A673 (cell line): ENCODE results near the gene GSE1.

Experiments
- EZH2 ChIP-seq: fragments of 200-600 bp; sonication (generic); IDR thresholded peaks from 2 replicates; pipeline ENCODE4 v1.6.1; 2017; ENCODE audit warnings: borderline replicate concordance, low read depth, mild to moderate bottlenecking, mixed read lengths, antibody characterized with exemption, low read length; ENCODE audit not compliant: poor library complexity, severe bottlenecking
- TF ChIP-seq, protein P1 (sequence below): fragments of 300-800, 200-600 bp; sonication (generic); conservative IDR thresholded peaks from 2 replicates; pipeline ENCODE4 v1.5.1; 2017; ENCODE audit warnings: low read depth, mild to moderate bottlenecking, antibody characterized with exemption, low read length, moderate library complexity, mixed read lengths

DNA sequence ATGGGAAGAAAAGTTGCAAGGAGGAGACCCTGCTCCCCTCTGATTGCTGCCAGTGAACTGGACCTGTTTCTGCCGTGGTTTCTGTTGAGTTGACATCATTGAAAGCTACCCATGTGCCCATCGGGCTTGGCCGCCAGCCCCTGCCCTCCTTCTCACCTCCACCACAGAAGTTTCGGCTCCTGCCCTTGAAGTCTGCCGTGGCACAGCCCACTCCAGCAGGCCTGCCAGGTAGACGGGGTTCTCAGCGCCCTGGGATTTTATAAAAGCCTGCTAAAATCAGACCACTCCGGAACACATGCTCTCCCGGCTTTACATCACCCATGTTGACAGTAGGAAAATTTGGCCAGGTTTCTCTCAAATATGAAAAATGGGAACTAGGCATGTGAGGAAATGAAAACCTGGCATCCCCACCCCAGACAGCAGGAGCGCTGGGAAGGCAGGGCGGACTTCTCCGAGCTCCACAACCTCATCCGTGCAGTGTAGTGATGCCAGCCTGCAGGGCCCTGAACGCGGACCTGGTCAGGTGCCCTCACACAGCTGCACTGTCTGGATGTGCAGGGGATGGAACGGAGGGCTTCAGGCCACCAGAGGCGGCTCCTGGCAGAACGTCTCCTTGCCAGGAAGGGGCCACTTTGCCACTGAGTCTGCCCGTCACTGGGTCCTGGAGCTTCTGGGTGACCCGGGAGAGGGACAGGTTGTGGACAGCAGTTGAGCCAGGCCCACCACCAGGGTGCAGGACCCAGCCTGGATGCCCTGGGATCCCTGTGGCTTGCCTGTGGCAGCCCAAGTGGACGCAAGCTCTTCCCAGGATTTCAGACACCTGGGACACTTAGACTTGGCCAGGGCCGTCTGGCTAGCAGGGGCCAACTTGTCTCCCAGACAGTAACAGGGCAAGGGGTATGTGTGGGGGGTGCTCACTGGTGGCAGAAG, 6.9 kb upstream of the GSE1 start:
- TF ChIP-seq, protein P1, sequence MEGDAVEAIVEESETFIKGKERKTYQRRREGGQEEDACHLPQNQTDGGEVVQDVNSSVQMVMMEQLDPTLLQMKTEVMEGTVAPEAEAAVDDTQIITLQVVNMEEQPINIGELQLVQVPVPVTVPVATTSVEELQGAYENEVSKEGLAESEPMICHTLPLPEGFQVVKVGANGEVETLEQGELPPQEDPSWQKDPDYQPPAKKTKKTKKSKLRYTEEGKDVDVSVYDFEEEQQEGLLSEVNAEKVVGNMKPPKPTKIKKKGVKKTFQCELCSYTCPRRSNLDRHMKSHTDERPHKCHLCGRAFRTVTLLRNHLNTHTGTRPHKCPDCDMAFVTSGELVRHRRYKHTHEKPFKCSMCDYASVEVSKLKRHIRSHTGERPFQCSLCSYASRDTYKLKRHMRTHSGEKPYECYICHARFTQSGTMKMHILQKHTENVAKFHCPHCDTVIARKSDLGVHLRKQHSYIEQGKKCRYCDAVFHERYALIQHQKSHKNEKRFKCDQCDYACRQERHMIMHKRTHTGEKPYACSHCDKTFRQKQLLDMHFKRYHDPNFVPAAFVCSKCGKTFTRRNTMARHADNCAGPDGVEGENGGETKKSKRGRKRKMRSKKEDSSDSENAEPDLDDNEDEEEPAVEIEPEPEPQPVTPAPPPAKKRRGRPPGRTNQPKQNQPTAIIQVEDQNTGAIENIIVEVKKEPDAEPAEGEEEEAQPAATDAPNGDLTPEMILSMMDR, result no peak
- no peak for TF ChIP-seq EZH2
